ENCODE results near the gene GLMN. TPM values are rescaled to one million over a fixed set of nuclear protein-coding genes. Genes with fewer than 3 reads are reported as not detected.

Gene GLMN, protein sequence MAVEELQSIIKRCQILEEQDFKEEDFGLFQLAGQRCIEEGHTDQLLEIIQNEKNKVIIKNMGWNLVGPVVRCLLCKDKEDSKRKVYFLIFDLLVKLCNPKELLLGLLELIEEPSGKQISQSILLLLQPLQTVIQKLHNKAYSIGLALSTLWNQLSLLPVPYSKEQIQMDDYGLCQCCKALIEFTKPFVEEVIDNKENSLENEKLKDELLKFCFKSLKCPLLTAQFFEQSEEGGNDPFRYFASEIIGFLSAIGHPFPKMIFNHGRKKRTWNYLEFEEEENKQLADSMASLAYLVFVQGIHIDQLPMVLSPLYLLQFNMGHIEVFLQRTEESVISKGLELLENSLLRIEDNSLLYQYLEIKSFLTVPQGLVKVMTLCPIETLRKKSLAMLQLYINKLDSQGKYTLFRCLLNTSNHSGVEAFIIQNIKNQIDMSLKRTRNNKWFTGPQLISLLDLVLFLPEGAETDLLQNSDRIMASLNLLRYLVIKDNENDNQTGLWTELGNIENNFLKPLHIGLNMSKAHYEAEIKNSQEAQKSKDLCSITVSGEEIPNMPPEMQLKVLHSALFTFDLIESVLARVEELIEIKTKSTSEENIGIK
- total RNA-seq (ENCODE audit: low replicate concordance) = 11.1 and 19.9 TPM in 2 replicates
- long read RNA-seq, transcript GLMN-201 (19 exons, 1,995 nt) = major isoform, 67 of 100 reads
- long read RNA-seq, partial matches to known transcripts = 5 of 100 reads
- long read RNA-seq, other reads (novel, unspliced or antisense) = 27 of 100 reads

- peak; percentile 86 for DNase-seq (ENCODE audit: extremely low spot score, unreplicated experiment)
- peak within 1 kb of the TSS; percentile 97 for H3K4me3 Mint-ChIP-seq
- TF ChIP-seq, protein P1, sequence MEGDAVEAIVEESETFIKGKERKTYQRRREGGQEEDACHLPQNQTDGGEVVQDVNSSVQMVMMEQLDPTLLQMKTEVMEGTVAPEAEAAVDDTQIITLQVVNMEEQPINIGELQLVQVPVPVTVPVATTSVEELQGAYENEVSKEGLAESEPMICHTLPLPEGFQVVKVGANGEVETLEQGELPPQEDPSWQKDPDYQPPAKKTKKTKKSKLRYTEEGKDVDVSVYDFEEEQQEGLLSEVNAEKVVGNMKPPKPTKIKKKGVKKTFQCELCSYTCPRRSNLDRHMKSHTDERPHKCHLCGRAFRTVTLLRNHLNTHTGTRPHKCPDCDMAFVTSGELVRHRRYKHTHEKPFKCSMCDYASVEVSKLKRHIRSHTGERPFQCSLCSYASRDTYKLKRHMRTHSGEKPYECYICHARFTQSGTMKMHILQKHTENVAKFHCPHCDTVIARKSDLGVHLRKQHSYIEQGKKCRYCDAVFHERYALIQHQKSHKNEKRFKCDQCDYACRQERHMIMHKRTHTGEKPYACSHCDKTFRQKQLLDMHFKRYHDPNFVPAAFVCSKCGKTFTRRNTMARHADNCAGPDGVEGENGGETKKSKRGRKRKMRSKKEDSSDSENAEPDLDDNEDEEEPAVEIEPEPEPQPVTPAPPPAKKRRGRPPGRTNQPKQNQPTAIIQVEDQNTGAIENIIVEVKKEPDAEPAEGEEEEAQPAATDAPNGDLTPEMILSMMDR (conservative IDR thresholded peaks at IDR 0.05) = peak; percentile 45
- peaks cover 15% of the 10 kb centered on the region for H3K4me1 Mint-ChIP-seq (ENCODE audit: unreplicated experiment)
- H3K36me3 Mint-ChIP-seq = peaks cover 19% of the 10 kb centered on the region
- no peaks in the 10 kb centered on the region for H3K27me3 Mint-ChIP-seq
- H3K9me3 Mint-ChIP-seq = no peaks in the 10 kb centered on the region
- H3K27ac Mint-ChIP-seq = peak within 1 kb of the TSS; percentile 98
Observed at GRCh38 chr1:92298573-92299476, at the start of gene GLMN, which contains the start of gene RPAP2. GLMN (minus strand) TSS chr1:92298987; CDS start chr1:92297999, 988 bp downstream. RPAP2 (plus strand) TSS chr1:92299059; CDS start chr1:92299074, 15 bp downstream.

DNA sequence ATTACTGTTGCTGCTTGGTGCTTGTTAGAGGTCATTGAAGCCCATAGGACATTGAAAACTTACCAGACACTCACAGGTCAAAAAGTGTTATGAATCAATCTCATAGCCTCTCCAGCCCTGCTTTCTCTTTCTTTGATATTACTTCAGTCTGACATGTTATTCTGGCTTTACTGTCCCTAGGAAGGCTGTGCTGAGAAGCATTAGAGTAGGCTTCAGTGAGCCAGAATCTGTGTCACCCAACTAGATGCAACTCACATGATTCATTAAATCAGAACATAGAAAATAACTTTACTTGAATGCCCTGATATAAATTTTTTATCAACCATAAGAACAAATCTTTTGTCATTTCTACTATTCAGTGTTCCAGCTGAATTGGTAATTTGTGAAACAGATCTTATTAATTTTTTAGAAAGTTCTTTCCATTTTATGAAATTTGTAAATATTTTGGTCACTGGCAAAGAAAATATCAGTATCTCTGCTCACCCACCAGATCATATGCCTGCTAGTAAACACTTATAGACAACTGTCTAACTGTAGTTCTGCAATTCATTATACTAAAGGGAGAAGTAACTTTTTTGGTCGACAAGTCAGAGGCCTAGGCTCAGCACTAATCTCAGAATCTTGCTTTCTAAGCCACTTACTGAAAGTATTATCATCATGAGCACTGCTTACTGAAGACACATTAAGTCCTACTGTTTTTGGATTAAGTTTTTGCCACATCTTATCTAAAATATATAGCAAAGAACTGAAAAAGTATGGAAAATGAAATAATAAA is 48.3 kb upstream of the GLMN start:
- Mint-ChIP-seq H3K4me3 (no peak overlapping the region), H3K4me1 (ENCODE audit: unreplicated experiment) (no peaks in the 10 kb centered on the region), H3K27ac (no peak overlapping the region), H3K9me3 (no peaks in the 10 kb centered on the region), H3K36me3 (peaks cover 30% of the 10 kb centered on the region), H3K27me3 (no peaks in the 10 kb centered on the region)
- TF ChIP-seq, protein P1 (conservative IDR thresholded peaks at IDR 0.05) = no peak
- DNase-seq (ENCODE audit: extremely low spot score, unreplicated experiment) = no peak

DNA sequence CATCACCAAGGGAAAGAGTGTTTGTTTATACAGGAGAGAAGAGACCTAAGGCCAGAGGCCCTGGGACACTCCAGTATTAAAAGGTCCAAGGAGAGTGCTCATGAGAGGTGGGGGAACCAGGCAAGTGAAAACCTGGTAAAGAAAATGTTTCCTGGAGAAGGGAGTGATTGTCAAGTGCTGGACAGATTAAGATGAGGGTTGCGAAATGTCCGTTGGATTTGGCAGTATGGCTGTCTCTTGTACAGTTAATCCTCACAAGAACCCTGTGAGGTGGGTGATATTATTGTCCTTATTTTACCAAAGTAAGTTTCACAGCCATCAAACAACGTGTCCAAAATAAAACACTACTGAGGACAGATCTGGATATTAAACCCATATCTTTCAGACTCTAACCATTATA is 44.3 kb upstream of the GLMN start:
- DNase-seq (ENCODE audit: extremely low spot score, unreplicated experiment) = no peak

GRCh38 chr1:92342401-92342800 is 43.6 kb upstream of the GLMN start:
- no peak overlapping the region for H3K4me3 Mint-ChIP-seq
- H3K4me1 Mint-ChIP-seq (ENCODE audit: unreplicated experiment) = no peaks in the 10 kb centered on the region
- no peak for DNase-seq (ENCODE audit: extremely low spot score, unreplicated experiment)
- TF ChIP-seq, protein P1 (conservative IDR thresholded peaks at IDR 0.05) = no peak
- peaks cover 28% of the 10 kb centered on the region for H3K36me3 Mint-ChIP-seq
- H3K27ac Mint-ChIP-seq = no peak overlapping the region
- H3K27me3 Mint-ChIP-seq = no peaks in the 10 kb centered on the region
- no peaks in the 10 kb centered on the region for H3K9me3 Mint-ChIP-seq

More for the DNA sequence above, 44.3 kb upstream of the GLMN start:
- H3K9me3 Mint-ChIP-seq = no peaks in the 10 kb centered on the region
- TF ChIP-seq, protein P1 (conservative IDR thresholded peaks at IDR 0.05) = no peak
- H3K4me3 Mint-ChIP-seq = no peak overlapping the region
- no peak overlapping the region for H3K27ac Mint-ChIP-seq
- peaks cover 30% of the 10 kb centered on the region for H3K36me3 Mint-ChIP-seq
- H3K4me1 Mint-ChIP-seq (ENCODE audit: unreplicated experiment) = no peaks in the 10 kb centered on the region
- no peaks in the 10 kb centered on the region for H3K27me3 Mint-ChIP-seq
